H9 (cell line): ENCODE results near the gene FOXB2. TPM values are rescaled to one million over a fixed set of nuclear protein-coding genes. Genes with fewer than 3 reads are reported as not detected.

ENCODE experiments used
- DNase-seq: peaks from one replicate; pipeline ENCODE4 v3.0.0-alpha.2; 2017
- H2AFZ ChIP-seq: one replicate; pipeline ENCODE4 v1.6.1; 2013; ENCODE audit warnings: mild to moderate bottlenecking, low read length, control low read depth, moderate library complexity
- H2AK5ac ChIP-seq: 2 replicates; pipeline ENCODE4 v1.6.1; 2013; ENCODE audit warnings: low read length, control low read depth, mixed read lengths; ENCODE audit not compliant: insufficient read length
- H2BK120ac ChIP-seq: one replicate; pipeline ENCODE4 v1.6.1; 2013; ENCODE audit warnings: low read depth, mild to moderate bottlenecking, low read length, control low read depth, inconsistent platforms; ENCODE audit not compliant: poor library complexity, severe bottlenecking
- H2BK12ac ChIP-seq: 2 replicates; pipeline ENCODE4 v1.6.1; 2013; ENCODE audit warnings: low read length, control low read depth, mixed read lengths, low read depth; ENCODE audit not compliant: insufficient read length
- H2BK15ac ChIP-seq: 2 replicates; pipeline ENCODE4 v1.6.1; 2013; ENCODE audit warnings: low read depth, low read length, control low read depth
- H2BK20ac ChIP-seq: one replicate; pipeline ENCODE4 v1.6.1; 2013; ENCODE audit warnings: low read depth, mild to moderate bottlenecking, low read length, control low read depth, inconsistent platforms; ENCODE audit not compliant: poor library complexity, severe bottlenecking
- H2BK5ac ChIP-seq: 2 replicates; pipeline ENCODE4 v1.6.1; 2013; ENCODE audit warnings: low read length, control low read depth, mixed read lengths; ENCODE audit not compliant: insufficient read length
- H3K14ac ChIP-seq: 2 replicates; pipeline ENCODE4 v1.6.1; 2013; ENCODE audit warnings: low read length, control low read depth; ENCODE audit not compliant: insufficient read depth
- H3K18ac ChIP-seq: 2 replicates; pipeline ENCODE4 v1.6.1; 2013; ENCODE audit warnings: low read depth, mild to moderate bottlenecking, mixed read lengths, low read length, control low read depth; ENCODE audit not compliant: insufficient read length
- H3K23ac ChIP-seq: 2 replicates; pipeline ENCODE4 v1.6.1; 2013; ENCODE audit warnings: low read length, control low read depth, mixed read lengths, low read depth; ENCODE audit not compliant: insufficient read length
- H3K23me2 ChIP-seq: 2 replicates; pipeline ENCODE4 v1.6.1; 2013; ENCODE audit warnings: low read depth, mild to moderate bottlenecking, mixed read lengths, low read length, control low read depth; ENCODE audit not compliant: insufficient read length, poor library complexity, severe bottlenecking
- H3K27ac ChIP-seq: 2 replicates; pipeline ENCODE4 v1.5.1; 2013; ENCODE audit warnings: low read length, control low read depth, mixed read lengths, low read depth; ENCODE audit not compliant: insufficient read length
- H3K27me3 ChIP-seq: 2 replicates; pipeline ENCODE4 v1.6.1; 2013; ENCODE audit warnings: low read length, control low read depth, inconsistent platforms; ENCODE audit not compliant: insufficient read depth
- H3K4ac ChIP-seq: 2 replicates; pipeline ENCODE4 v1.6.1; 2013; ENCODE audit warnings: low read depth, mild to moderate bottlenecking, control low read depth, inconsistent platforms, low read length, moderate library complexity
- H3K4me1 ChIP-seq: 2 replicates; pipeline ENCODE4 v1.6.1; 2013; ENCODE audit warnings: low read length, control low read depth, inconsistent platforms; ENCODE audit not compliant: insufficient read depth
- H3K4me2 ChIP-seq: 2 replicates; pipeline ENCODE4 v1.6.1; 2013; ENCODE audit warnings: low read length, control low read depth, mixed read lengths; ENCODE audit not compliant: insufficient read length, insufficient read depth
- H3K56ac ChIP-seq: 2 replicates; pipeline ENCODE4 v1.6.1; 2013; ENCODE audit warnings: low read depth, mild to moderate bottlenecking, mixed read lengths, low read length, control low read depth; ENCODE audit not compliant: insufficient read length
- H3K79me1 ChIP-seq: 2 replicates; pipeline ENCODE4 v1.6.1; 2013; ENCODE audit warnings: low read depth, mild to moderate bottlenecking, moderate library complexity, low read length, control low read depth, inconsistent platforms; ENCODE audit not compliant: insufficient read depth, poor library complexity, severe bottlenecking
- H3K79me2 ChIP-seq: 2 replicates; pipeline ENCODE4 v1.6.1; 2013; ENCODE audit warnings: low read length, control low read depth, inconsistent platforms; ENCODE audit not compliant: insufficient read depth
- H3K9ac ChIP-seq: 2 replicates; pipeline ENCODE4 v1.6.1; 2013; ENCODE audit warnings: low read length, control low read depth, mixed read lengths; ENCODE audit not compliant: insufficient read length; ENCODE audit errors: extremely low read depth
- H3K9me3 ChIP-seq: one replicate; pipeline ENCODE4 v1.6.1; 2013; ENCODE audit warnings: low read depth, low read length, inconsistent platforms; ENCODE audit not compliant: control insufficient read depth
- H3T11ph ChIP-seq: one replicate; pipeline ENCODE4 v1.6.1; 2013; ENCODE audit warnings: mild to moderate bottlenecking, low read length, control low read depth, inconsistent platforms
- H4K20me1 ChIP-seq: one replicate; pipeline ENCODE4 v1.6.1; 2013; ENCODE audit not compliant: control insufficient read depth, insufficient read length, insufficient read depth
- H4K5ac ChIP-seq: 2 replicates; pipeline ENCODE4 v1.6.1; 2013; ENCODE audit warnings: low read depth, mild to moderate bottlenecking, mixed read lengths, low read length, control low read depth; ENCODE audit not compliant: insufficient read length
- H4K8ac ChIP-seq: replicated peaks from 2 replicates; pipeline ENCODE4 v1.6.1; 2013; ENCODE audit warnings: low read length, control low read depth, mixed read lengths, low read depth; ENCODE audit not compliant: insufficient read length
- H4K91ac ChIP-seq: 2 replicates; pipeline ENCODE4 v1.6.1; 2013; ENCODE audit warnings: low read depth, mild to moderate bottlenecking, moderate library complexity, mixed read lengths, low read length, control low read depth; ENCODE audit not compliant: insufficient read length
- H3K27ac Mint-ChIP-seq, 3 experiments: 2 replicates in 2 of 3; 3 replicates in 1 of 3; pipeline ENCODE4 v1.8.0; 2020 to 2021; ENCODE audit warnings: mixed read lengths in 3 of 3, mild to moderate bottlenecking in 1 of 3, moderate library complexity in 1 of 3
- H3K27me3 Mint-ChIP-seq: 2 replicates; pipeline ENCODE4 v1.8.0; 2021; ENCODE audit warnings: low read depth, mild to moderate bottlenecking, moderate library complexity, mixed read lengths
- H3K36me3 Mint-ChIP-seq, 3 experiments: 2 replicates in 2 of 3; 3 replicates in 1 of 3; pipeline ENCODE4 v1.8.0; 2020 to 2021; ENCODE audit warnings: low read depth in 3 of 3, mixed read lengths in 3 of 3; ENCODE audit not compliant: insufficient read depth in 1 of 3
- H3K4me1 Mint-ChIP-seq, 2 experiments: 2 replicates each; pipeline ENCODE4 v1.8.0; 2020; ENCODE audit warnings: mixed read lengths in 2 of 2
- H3K4me3 Mint-ChIP-seq, 2 experiments: 2 replicates in 1 of 2; 3 replicates in 1 of 2; pipeline ENCODE4 v1.8.0; 2020 to 2021; ENCODE audit warnings: mild to moderate bottlenecking in 2 of 2, mixed read lengths in 2 of 2, moderate library complexity in 1 of 2
- H3K9me3 Mint-ChIP-seq, 2 experiments: 2 replicates in 1 of 2; 3 replicates in 1 of 2; pipeline ENCODE4 v1.8.0; 2020; ENCODE audit warnings: mild to moderate bottlenecking in 2 of 2, mixed read lengths in 2 of 2, moderate library complexity in 1 of 2
- CTCF ChIP-seq: fragments of 200-600 bp; sonication (generic); conservative IDR thresholded peaks from 3 replicates; pipeline ENCODE4 v1.8.0; 2021; ENCODE audit warnings: antibody characterized with exemption, mild to moderate bottlenecking
- WGBS: extraction: QIAGEN DNeasy Blood & Tissue Kit; methylation state at CpG from one replicate; pipeline ENCODE4 v1.1.7; 2013; ENCODE audit warnings: missing lambda C conversion rate, low lambda C conversion rate, mixed read lengths; ENCODE audit not compliant: insufficient read length; ENCODE audit errors: extremely low coverage; 5-methylcytosine and 5-hydroxymethylcytosine counted together
- total RNA-seq: library from RNA; stranded (reverse); gene quantifications from 2 replicates; pipeline ENCODE4 v1.2.1, GENCODE V29; 2021

FOXB2 gene
- total RNA-seq, 1 experiment from 2014 or later, result 7.8 TPM

- H4K91ac ChIP-seq, result no peak overlapping the region
- H3K14ac ChIP-seq, result no peak overlapping the region
- H3T11ph ChIP-seq, result no peak overlapping the region
- Mint-ChIP-seq H3K4me3 (no peak overlapping the region), H3K27me3 (peaks cover 69% of the 10 kb centered on the region), H3K36me3 (peaks cover 0 to 3% (median 0%) of the 10 kb centered on the region in 3 experiments; a peak in 2 of 7 replicates), H3K27ac (no peak overlapping the region), H3K4me1 (peaks cover 20 to 34% of the 10 kb centered on the region in 2 experiments), H3K9me3 (no peaks in the 10 kb centered on the region)
- H4K20me1 ChIP-seq, result no peaks in the 10 kb centered on the region
- H2AFZ ChIP-seq, result no peak overlapping the region
- H2BK120ac ChIP-seq, result no peak overlapping the region
- H2AK5ac ChIP-seq, result no peak overlapping the region
- no CpG with 5 or more reads among the region's 2 CpGs for WGBS
- H3K4ac ChIP-seq, result no peak overlapping the region
- H2BK12ac ChIP-seq, result no peak overlapping the region
- H2BK5ac ChIP-seq, result no peak overlapping the region
- no peak overlapping the region for H3K9ac ChIP-seq
- H4K8ac ChIP-seq, result no peak overlapping the region
- TF ChIP-seq CTCF, result no peak
- H4K5ac ChIP-seq, result no peak overlapping the region
- no peaks in the 10 kb centered on the region; the same call in 1 of the 2 replicates for H3K27me3 ChIP-seq
- H2BK20ac ChIP-seq, result no peak overlapping the region
- H3K18ac ChIP-seq, result no peak overlapping the region
- H3K4me2 ChIP-seq, result no peak overlapping the region
- no peak overlapping the region for H3K56ac ChIP-seq
- H3K4me1 ChIP-seq, result peaks cover 9% of the 10 kb centered on the region
- H3K9me3 ChIP-seq, result no peaks in the 10 kb centered on the region
- H3K27ac ChIP-seq, result no peak overlapping the region
- no peak overlapping the region for H3K23ac ChIP-seq
- no peak overlapping the region for H2BK15ac ChIP-seq
- H3K23me2 ChIP-seq, result no peaks in the 10 kb centered on the region
- H3K79me2 ChIP-seq, result no peaks in the 10 kb centered on the region
- no peak for DNase-seq
- H3K79me1 ChIP-seq, result no peaks in the 10 kb centered on the region
Observed at GRCh38 chr9:77030045-77030444, 10.6 kb downstream of the FOXB2 start.
